HCT116 (cell line): ENCODE results near the gene ALOX5AP.

Source experiments
- CEBPB ChIP-seq: IDR thresholded peaks from 2 replicates; pipeline ENCODE4 v1.6.1; 2012; ENCODE audit warnings: low read depth
- EZH2 ChIP-seq: fragments of 200-600 bp; sonication (generic); IDR thresholded peaks from 2 replicates; pipeline ENCODE4 v1.6.1; 2017; ENCODE audit warnings: antibody characterized with exemption, mixed run types
- POLR2A ChIP-seq: IDR thresholded peaks from 2 replicates; pipeline ENCODE4 v1.7.0; 2011; ENCODE audit warnings: borderline replicate concordance; ENCODE audit not compliant: insufficient read depth, insufficient read length; ENCODE audit errors: extremely low read depth
- POLR2AphosphoS5 ChIP-seq: IDR thresholded peaks from 2 replicates; pipeline ENCODE4 v1.6.1; 2011; ENCODE audit warnings: mild to moderate bottlenecking, low read depth, low read length, moderate library complexity
- ZNF274 ChIP-seq: fragments of 200-500 bp; sonication (Bioruptor generic); IDR thresholded peaks from 2 replicates; pipeline ENCODE4 v1.6.1; 2014; ENCODE audit warnings: mild to moderate bottlenecking, low read depth, low read length, inconsistent platforms
- TF ChIP-seq, protein P1 (sequence below), 3 experiments: fragments of 200-600 bp in 1 of 3; sonication (generic) in 1 of 3; IDR thresholded peaks in 2 of 3; conservative IDR thresholded peaks in 1 of 3; 2 replicates each; pipeline ENCODE4 v1.5.1; 2012 to 2017; ENCODE audit warnings: low read depth in 2 of 3, low read length in 2 of 3, antibody characterized with exemption in 1 of 3, borderline replicate concordance in 1 of 3, control low read depth in 1 of 3, mild to moderate bottlenecking in 1 of 3, mixed read lengths in 1 of 3, mixed run types in 1 of 3, moderate library complexity in 1 of 3; ENCODE audit not compliant: insufficient read depth in 1 of 3

DNA sequence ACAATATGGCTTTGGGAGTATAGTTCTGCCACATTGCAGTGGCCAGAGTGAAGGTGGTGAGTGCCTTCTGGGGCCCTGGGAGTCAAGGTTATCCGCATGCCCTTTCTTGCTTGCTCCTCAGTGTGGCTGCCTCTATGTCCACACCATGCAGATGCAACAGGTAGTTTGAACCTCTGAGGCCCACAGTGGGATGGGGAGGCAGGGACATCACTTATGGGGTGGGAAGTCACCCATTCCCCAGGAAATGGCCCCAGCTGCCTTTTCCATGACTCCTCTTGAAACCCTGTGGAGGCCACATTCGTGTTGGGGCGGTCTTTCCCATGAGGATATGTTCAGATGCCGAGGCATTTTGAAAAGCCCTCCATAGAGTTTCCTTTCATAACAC is 20.0 kb upstream of the ALOX5AP start:
- TF ChIP-seq ZNF274 (no peak), EZH2 (no peak), CEBPB (no peak), POLR2AphosphoS5 (no peak), POLR2A (no peak)
- TF ChIP-seq, protein P1, sequence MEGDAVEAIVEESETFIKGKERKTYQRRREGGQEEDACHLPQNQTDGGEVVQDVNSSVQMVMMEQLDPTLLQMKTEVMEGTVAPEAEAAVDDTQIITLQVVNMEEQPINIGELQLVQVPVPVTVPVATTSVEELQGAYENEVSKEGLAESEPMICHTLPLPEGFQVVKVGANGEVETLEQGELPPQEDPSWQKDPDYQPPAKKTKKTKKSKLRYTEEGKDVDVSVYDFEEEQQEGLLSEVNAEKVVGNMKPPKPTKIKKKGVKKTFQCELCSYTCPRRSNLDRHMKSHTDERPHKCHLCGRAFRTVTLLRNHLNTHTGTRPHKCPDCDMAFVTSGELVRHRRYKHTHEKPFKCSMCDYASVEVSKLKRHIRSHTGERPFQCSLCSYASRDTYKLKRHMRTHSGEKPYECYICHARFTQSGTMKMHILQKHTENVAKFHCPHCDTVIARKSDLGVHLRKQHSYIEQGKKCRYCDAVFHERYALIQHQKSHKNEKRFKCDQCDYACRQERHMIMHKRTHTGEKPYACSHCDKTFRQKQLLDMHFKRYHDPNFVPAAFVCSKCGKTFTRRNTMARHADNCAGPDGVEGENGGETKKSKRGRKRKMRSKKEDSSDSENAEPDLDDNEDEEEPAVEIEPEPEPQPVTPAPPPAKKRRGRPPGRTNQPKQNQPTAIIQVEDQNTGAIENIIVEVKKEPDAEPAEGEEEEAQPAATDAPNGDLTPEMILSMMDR (IDR thresholded peaks at IDR 0.05 in 2 of 3, conservative IDR thresholded peaks at IDR 0.05 in 1 of 3; ENCODE audit: borderline replicate concordance in 1 of 3, insufficient read depth in 1 of 3, low read depth in 2 of 3, low read length in 2 of 3) = no peak
